Measurements from ENCODE around the gene TFCP2L1. TPM values are rescaled to one million over a fixed set of nuclear protein-coding genes. Genes with fewer than 3 reads are reported as not detected.

Gene TFCP2L1
- total and polyA plus RNA-seq, 12 donors = 0.02 to 0.60 (median 0.14) TPM; not detected in 1

DNA sequence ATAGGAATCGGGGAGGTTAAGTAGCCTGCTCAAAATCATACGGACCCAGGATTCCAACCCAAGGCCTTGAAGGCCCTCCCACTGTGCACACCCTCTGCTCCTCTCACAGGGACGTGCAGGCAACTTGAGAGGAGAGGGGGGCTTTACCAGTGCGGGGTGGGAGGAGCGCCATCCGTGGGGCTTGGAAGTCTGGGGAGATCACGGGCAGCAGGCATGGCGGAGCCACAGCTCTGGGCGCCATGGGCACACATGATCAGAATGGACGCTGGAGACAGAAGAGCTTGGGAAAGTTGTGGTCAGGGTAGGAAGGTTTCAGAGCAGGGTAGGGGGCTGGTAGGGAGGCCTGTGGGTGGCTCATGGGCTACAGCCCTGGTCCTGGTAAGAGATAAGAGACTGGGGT is 70.7 kb downstream of the TFCP2L1 start:
- no peak overlapping the region for H3K4me3 ChIP-seq
- no peaks in the 10 kb centered on the region for H3K36me3 ChIP-seq
- peaks cover 0 to 6% (median 0%) of the 10 kb centered on the region in 7 donors for H3K27me3 ChIP-seq
- no peaks in the 10 kb centered on the region for H3K4me1 ChIP-seq
- no peak overlapping the region for H3K27ac ChIP-seq
- H3K9me3 ChIP-seq = no peaks in the 10 kb centered on the region
- ATAC-seq (no peak), DNase-seq (no peak)
- TF ChIP-seq CTCF (IDR thresholded peaks at IDR 0.05) = no peak
- intact Hi-C loops (cut with DNase I) = no loop called here
- WGBS, 2 donors = 88 to 91% methylated on average over 10 of the region's 10 CpGs

GRCh38 chr2:121213386-121213785 is 71.6 kb downstream of the TFCP2L1 start:
- ATAC-seq = no peak
- no peaks in the 10 kb centered on the region for H3K4me1 ChIP-seq
- H3K4me3 ChIP-seq = no peak overlapping the region
- no peaks in the 10 kb centered on the region for H3K36me3 ChIP-seq
- intact Hi-C loops (cut with DNase I) = no loop called here
- no peak for TF ChIP-seq CTCF (IDR thresholded peaks at IDR 0.05)
- no peak overlapping the region for H3K27ac ChIP-seq
- H3K9me3 ChIP-seq = no peaks in the 10 kb centered on the region
- peaks cover 0 to 4% (median 0%) of the 10 kb centered on the region in 7 donors for H3K27me3 ChIP-seq
- 90 to 92% methylated on average over 8 of the region's 8 CpGs for WGBS, 2 donors
- DNase-seq = no peak

- Histone ChIP-seq H3K4me3 (no peak overlapping the region), H3K4me1 (no peaks in the 10 kb centered on the region), H3K9me3 (no peaks in the 10 kb centered on the region), H3K36me3 (no peaks in the 10 kb centered on the region), H3K27ac (no peak overlapping the region), H3K27me3 (peaks cover 0 to 4% (median 0%) of the 10 kb centered on the region in 7 donors)
- WGBS, 2 donors = 73 to 77% methylated on average over 33 of the region's 33 CpGs
- intact Hi-C loops (cut with DNase I) = no loop called here
- no peak for ATAC-seq
- no peak for DNase-seq
- no peak for TF ChIP-seq CTCF (IDR thresholded peaks at IDR 0.05)
Observed at GRCh38 chr2:121212661-121213325, 72.2 kb downstream of the TFCP2L1 start.

- WGBS, 2 donors = 82 to 91% methylated on average over 8 of the region's 8 CpGs
Observed at GRCh38 chr2:121211689-121212151, 73.3 kb downstream of the TFCP2L1 start.

More at GRCh38 chr2:121211689-121212151, 73.3 kb downstream of the TFCP2L1 start:
- no peak for TF ChIP-seq CTCF (IDR thresholded peaks at IDR 0.05)
- Histone ChIP-seq H3K9me3 (no peaks in the 10 kb centered on the region), H3K4me3 (no peak overlapping the region), H3K4me1 (no peaks in the 10 kb centered on the region), H3K27ac (no peak overlapping the region), H3K27me3 (peaks cover 0 to 4% (median 0%) of the 10 kb centered on the region in 7 donors), H3K36me3 (no peaks in the 10 kb centered on the region)
- DNase-seq (no peak), ATAC-seq (peak in 1 of 8 donors; percentile 28)
- intact Hi-C loops (cut with DNase I) = no loop called here
